HepG2 (cell line): ENCODE data around the gene SPRTN. TPM values are rescaled to one million over a fixed set of nuclear protein-coding genes. Genes with fewer than 3 reads are reported as not detected.

Experiments used
- CENPX ChIP-seq: sonication (generic); formaldehyde crosslinking; IDR thresholded peaks from 2 replicates; pipeline ENCODE4 v1.9.0; 2021; ENCODE audit warnings: mild to moderate bottlenecking, missing genetic modification reagents, moderate library complexity
- ZKSCAN8 ChIP-seq: IDR thresholded peaks from 2 replicates; pipeline ENCODE4 v1.6.1; 2016; ENCODE audit warnings: borderline replicate concordance, missing genetic modification reagents, missing compliant biosample characterization
- polyA plus RNA-seq, 8 experiments: library from polyadenylated mRNA; depleted of rRNA in 3 of 8; stranded (reverse) in 7 of 8; unstranded in 1 of 8; fragments of >200 nt; fragmentation: Illumina TruSeq in 4 of 8; extraction: Trizol in 4 of 8; gene quantifications; 2 replicates each; pipeline versions ENCODE4 v1.2.1 to v1.2.3, GENCODE V29; 2011 to 2016; ENCODE audit warnings: low read depth in 4 of 8, missing spikeins in 1 of 8, mixed read lengths in 1 of 8; ENCODE audit not compliant: insufficient read depth in 1 of 8
- total RNA-seq, 5 experiments: library from RNA; depleted of rRNA; stranded (reverse); fragments of >200 nt; fragmentation: Illumina TruSeq; extraction: Trizol; gene quantifications; 2 replicates each; pipeline ENCODE4 v1.2.3, GENCODE V29; 2016; ENCODE audit warnings: low read depth in 1 of 5
- TF ChIP-seq, protein P1 (sequence below): sonication (generic); formaldehyde crosslinking; IDR thresholded peaks from 2 replicates; pipeline ENCODE4 v1.4.0; 2020; ENCODE audit warnings: missing genetic modification reagents
- TF ChIP-seq, protein P2 (sequence below): sonication (generic); formaldehyde crosslinking; IDR thresholded peaks from 2 replicates; pipeline ENCODE4 v1.8.1; 2022; ENCODE audit warnings: low read depth, mild to moderate bottlenecking, missing genetic modification reagents
- TF ChIP-seq, protein P3 (sequence below): sonication (generic); formaldehyde crosslinking; conservative IDR thresholded peaks from 2 replicates; pipeline ENCODE4 v1.8.0; 2022; ENCODE audit warnings: mild to moderate bottlenecking, moderate library complexity, missing genetic modification reagents
- TF ChIP-seq, protein P4 (sequence below): sonication (generic); formaldehyde crosslinking; IDR thresholded peaks from 2 replicates; pipeline ENCODE4 v1.4.0; 2020; ENCODE audit warnings: missing genetic modification reagents, borderline replicate concordance
- TF ChIP-seq, protein P5 (sequence below): sonication (generic); formaldehyde crosslinking; IDR thresholded peaks from 2 replicates; pipeline ENCODE4 v1.5.1; 2020; ENCODE audit warnings: missing genetic modification reagents, mild to moderate bottlenecking, borderline replicate concordance

The SPRTN gene
- total and polyA plus RNA-seq, 2 of the 13 experiments (the other 11 are each of a cell fraction or from before 2014, with no cell fraction given), result 4.2 to 15.2 TPM

DNA sequence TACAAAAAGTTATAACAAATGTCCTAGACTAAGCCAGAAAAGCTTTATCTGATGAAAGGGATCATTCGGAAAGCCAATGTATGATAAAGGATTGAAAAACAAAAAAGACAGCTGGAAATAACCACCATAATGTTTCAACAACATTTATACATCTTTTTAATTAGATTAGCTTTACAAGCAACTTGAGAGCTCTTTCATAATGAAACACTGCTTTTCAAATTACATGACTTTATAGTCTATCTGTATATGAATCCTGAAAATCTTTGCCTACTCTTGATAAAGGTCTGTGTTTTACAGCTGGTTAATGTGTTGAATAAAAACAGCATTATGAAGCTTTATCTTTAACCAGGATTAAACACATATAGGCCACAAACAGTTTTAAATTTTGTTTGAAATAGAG lies 25.5 kb downstream of the SPRTN start (continued):
- TF ChIP-seq, protein P1, sequence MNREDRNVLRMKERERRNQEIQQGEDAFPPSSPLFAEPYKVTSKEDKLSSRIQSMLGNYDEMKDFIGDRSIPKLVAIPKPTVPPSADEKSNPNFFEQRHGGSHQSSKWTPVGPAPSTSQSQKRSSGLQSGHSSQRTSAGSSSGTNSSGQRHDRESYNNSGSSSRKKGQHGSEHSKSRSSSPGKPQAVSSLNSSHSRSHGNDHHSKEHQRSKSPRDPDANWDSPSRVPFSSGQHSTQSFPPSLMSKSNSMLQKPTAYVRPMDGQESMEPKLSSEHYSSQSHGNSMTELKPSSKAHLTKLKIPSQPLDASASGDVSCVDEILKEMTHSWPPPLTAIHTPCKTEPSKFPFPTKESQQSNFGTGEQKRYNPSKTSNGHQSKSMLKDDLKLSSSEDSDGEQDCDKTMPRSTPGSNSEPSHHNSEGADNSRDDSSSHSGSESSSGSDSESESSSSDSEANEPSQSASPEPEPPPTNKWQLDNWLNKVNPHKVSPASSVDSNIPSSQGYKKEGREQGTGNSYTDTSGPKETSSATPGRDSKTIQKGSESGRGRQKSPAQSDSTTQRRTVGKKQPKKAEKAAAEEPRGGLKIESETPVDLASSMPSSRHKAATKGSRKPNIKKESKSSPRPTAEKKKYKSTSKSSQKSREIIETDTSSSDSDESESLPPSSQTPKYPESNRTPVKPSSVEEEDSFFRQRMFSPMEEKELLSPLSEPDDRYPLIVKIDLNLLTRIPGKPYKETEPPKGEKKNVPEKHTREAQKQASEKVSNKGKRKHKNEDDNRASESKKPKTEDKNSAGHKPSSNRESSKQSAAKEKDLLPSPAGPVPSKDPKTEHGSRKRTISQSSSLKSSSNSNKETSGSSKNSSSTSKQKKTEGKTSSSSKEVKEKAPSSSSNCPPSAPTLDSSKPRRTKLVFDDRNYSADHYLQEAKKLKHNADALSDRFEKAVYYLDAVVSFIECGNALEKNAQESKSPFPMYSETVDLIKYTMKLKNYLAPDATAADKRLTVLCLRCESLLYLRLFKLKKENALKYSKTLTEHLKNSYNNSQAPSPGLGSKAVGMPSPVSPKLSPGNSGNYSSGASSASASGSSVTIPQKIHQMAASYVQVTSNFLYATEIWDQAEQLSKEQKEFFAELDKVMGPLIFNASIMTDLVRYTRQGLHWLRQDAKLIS (CRISPR knock-in tag), result no peak
- TF ChIP-seq, protein P2, sequence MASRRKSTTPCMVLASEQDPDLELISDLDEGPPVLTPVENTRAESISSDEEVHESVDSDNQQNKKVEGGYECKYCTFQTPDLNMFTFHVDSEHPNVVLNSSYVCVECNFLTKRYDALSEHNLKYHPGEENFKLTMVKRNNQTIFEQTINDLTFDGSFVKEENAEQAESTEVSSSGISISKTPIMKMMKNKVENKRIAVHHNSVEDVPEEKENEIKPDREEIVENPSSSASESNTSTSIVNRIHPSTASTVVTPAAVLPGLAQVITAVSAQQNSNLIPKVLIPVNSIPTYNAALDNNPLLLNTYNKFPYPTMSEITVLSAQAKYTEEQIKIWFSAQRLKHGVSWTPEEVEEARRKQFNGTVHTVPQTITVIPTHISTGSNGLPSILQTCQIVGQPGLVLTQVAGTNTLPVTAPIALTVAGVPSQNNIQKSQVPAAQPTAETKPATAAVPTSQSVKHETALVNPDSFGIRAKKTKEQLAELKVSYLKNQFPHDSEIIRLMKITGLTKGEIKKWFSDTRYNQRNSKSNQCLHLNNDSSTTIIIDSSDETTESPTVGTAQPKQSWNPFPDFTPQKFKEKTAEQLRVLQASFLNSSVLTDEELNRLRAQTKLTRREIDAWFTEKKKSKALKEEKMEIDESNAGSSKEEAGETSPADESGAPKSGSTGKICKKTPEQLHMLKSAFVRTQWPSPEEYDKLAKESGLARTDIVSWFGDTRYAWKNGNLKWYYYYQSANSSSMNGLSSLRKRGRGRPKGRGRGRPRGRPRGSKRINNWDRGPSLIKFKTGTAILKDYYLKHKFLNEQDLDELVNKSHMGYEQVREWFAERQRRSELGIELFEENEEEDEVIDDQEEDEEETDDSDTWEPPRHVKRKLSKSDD (CRISPR knock-in tag), result no peak
- TF ChIP-seq, protein P3, sequence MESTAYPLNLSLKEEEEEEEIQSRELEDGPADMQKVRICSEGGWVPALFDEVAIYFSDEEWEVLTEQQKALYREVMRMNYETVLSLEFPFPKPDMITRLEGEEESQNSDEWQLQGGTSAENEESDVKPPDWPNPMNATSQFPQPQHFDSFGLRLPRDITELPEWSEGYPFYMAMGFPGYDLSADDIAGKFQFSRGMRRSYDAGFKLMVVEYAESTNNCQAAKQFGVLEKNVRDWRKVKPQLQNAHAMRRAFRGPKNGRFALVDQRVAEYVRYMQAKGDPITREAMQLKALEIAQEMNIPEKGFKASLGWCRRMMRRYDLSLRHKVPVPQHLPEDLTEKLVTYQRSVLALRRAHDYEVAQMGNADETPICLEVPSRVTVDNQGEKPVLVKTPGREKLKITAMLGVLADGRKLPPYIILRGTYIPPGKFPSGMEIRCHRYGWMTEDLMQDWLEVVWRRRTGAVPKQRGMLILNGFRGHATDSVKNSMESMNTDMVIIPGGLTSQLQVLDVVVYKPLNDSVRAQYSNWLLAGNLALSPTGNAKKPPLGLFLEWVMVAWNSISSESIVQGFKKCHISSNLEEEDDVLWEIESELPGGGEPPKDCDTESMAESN (CRISPR knock-in tag), result no peak
- TF ChIP-seq, protein P4, sequence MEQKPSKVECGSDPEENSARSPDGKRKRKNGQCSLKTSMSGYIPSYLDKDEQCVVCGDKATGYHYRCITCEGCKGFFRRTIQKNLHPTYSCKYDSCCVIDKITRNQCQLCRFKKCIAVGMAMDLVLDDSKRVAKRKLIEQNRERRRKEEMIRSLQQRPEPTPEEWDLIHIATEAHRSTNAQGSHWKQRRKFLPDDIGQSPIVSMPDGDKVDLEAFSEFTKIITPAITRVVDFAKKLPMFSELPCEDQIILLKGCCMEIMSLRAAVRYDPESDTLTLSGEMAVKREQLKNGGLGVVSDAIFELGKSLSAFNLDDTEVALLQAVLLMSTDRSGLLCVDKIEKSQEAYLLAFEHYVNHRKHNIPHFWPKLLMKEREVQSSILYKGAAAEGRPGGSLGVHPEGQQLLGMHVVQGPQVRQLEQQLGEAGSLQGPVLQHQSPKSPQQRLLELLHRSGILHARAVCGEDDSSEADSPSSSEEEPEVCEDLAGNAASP (CRISPR knock-in tag), result no peak
- no peak for TF ChIP-seq CENPX (CRISPR knock-in tag)
- TF ChIP-seq, protein P5, sequence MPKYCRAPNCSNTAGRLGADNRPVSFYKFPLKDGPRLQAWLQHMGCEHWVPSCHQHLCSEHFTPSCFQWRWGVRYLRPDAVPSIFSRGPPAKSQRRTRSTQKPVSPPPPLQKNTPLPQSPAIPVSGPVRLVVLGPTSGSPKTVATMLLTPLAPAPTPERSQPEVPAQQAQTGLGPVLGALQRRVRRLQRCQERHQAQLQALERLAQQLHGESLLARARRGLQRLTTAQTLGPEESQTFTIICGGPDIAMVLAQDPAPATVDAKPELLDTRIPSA (CRISPR knock-in tag), result no peak
- TF ChIP-seq ZKSCAN8, result no peak
